NCI-H1105 treated with DMSO at 0.1 percent for 48 hours (cell line): Measurements from ENCODE around the gene NADK2.

Experiments
- DNase-seq: peaks from one replicate; lab custom pipeline; 2025; lab: John Stamatoyannopoulos, UW

NADK2 gene

DNA sequence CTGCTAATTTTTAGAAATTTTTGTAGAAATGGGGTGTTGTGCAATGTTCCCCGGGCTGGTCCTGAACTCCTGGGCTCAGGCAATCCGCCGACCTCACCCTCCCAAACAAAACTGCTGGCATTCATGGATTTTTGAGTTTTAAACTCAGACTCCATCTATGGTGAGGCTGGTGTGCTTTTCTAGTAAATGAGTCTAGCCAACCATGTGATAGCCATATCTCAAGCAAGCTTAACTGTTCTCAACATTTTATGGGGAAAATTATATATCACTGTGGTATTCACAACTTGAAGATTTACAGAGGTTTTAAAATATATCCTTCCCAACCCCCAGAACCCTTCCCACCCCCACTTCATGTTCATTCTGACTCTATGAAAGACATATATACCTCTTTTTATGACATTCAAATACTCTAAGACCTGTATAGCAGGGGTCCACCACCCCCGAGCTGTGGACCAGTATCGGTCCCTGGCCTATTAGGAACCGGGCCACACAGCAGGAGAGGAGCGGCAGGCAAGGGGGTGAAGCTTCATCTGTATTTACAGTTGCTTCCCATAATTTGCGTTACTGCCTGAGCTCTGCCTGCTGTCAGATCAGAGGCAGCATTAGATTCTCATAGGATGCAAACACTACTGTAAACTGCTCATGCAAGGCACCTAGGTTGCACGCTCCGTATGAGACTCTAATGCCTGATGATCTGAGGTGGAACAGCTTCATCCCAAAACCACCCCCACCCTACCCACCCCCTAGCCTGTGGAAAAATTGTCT is 4.5 kb upstream of the NADK2 start:
- no peak for DNase-seq

DNA sequence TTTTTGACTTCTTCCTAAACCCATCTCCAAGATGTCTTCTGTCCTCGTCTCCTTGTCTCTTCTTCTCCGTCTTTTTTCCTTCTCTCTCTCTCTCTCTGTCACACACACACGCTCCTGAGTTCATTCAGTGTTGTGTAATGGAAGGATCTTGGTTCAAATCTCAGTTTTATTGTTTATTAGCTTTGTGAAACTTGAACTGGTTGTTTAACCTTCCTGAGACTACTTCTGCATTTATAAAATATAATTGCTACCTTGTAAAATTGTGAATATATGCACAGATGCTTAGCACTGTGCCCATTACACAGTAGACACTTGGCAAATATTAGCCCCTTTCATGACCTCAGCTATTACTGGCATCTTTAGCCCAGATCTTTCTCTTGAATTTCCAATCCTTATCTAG is 2.4 kb upstream of the NADK2 start:
- no peak for DNase-seq

DNA sequence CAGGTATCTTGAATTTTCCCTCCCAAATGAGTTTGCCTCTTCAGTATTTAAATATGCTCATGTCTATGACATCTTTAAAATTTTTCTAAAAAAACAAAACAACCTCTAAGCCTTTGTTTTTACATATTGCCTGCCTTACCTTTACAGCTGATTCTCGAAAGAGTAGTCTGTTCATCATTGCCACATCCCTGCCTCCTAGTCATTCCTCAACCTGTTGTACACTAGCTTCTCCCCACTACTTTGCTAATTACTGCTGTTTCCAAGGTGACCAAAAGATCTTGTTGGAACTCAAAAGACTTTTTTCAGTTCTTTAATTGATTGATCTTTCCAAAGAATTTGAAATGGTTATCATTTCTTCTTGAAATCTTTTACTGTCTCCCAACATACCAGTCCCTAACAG is 1.9 kb upstream of the NADK2 start:
- no peak for DNase-seq

DNA sequence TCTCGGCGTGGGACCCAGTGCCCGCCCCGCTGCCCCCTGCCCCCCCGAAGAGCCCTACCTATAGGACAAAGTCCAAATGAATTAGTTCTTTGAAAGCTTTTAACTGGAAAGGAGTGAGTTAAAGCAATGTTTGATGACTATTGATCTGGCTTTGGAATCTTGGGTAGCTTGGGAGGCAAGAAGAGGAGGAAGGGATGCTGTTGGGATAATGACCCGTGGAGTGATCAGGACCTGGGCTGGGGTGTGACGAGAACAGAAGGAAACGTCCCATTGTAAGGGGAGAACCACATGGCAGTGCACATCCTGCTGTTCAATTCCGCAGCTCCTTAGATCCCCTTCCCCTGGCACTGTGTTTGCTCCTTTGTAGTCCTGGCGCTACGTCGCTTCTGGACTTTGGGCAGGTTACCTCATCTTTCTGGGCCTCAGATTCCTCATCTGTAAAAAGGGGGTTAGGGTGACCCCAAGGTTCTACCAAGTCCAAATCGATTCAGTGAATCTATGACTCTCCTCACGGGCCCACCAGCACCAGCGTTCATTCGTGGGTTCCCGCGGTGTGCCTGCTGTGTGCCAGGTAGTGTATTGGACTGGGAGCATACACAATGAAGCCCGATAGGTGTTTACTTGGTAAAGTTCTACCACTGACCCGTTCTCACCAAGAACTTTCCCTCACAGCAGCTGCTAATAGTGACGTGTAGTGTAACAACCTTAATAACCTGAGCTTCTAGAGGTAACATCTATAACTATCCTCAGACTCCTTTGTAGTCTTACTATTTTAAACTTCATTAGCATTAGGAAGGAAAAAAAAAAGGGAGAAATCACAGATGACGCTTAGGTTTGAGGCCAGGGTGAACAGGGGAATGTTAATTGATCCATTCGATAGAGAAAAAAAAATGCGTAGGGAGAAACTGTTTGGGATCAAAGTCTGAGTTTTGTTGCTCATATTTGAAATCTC is 1.1 kb upstream of the NADK2 start:
- DNase-seq = no peak

DNA sequence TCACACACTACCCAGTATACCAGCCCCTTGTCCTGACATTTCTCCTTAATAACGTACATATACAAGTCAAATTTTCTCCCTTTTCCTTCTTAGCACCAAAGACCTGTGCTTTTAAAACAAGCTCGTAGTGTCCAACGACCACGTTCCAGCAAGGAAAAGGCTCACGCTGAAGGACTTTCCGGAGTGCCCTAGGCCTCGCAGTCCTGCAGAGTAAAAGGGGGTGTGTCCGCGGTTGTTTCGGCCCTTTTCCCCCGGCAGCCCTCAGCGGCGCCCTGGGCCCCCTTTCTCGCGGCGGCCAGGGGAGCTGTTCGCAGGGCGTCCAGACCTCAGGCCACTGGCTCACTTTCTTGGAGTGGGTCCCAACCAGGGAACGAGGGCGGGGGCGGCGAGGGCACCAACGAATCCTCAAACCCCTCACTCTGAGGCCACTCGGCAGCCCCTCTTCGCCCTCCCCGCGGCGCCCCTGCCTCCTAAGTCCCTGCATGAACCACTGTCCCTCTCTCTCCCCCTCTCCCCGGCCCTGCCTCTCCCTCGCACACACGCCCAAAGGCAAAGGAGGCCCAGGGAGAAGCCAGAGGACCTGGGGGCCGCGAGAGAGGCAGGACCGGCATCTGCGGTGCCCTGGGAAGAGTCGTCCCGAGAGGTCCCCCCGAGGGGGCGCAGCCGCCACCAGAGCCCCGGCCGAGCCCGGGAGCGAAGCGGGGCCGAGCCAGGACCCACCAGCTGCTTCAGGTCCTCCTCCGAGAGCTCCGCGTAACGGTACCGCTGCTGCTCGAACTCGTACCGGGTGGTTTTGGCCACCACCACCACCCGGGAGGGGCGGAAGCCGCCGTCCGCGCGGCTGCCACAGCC is 720 bp downstream of the NADK2 start:
- DNase-seq = peak; percentile 40

DNA sequence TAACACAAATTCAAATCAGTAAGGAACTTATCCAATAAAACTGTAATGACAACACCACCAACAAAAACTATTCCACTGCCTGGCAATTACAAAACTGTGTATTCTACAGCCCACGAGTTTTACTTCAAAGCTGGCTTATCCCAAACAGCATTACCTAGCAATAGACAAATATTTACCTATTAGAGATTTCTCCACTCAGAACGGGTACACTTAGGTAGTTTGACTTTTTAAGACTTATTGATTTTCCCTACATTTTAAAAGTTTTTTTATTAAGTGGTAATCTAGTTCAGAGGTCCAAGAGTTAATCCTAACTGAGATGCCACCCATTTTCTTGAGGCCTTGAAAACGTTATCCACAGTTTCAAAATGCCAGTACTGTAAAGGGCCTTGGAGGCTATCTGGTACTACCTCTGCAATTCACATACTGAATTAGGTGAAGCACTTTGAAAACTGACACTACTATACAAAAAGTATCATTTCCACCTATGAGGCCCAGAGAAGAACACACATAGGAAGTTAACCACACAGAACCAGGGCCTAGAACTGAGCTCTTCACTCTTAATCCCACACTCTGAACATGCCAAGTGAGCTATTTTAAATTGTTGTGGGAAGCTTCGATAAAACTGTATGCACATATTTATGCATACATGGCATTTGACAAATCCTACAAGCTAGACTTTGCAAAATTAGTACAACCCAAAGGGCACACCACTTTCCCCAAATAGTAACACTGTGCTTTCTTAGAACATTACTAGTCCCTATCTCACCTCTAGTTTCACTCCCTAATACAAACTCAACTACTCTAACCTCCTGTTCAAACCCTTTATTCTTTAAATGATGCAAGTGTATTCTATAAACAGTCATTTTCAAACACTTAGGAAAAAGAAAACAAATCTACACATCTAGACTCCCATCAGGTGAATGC is 2.1 kb downstream of the NADK2 start:
- DNase-seq = no peak

DNA sequence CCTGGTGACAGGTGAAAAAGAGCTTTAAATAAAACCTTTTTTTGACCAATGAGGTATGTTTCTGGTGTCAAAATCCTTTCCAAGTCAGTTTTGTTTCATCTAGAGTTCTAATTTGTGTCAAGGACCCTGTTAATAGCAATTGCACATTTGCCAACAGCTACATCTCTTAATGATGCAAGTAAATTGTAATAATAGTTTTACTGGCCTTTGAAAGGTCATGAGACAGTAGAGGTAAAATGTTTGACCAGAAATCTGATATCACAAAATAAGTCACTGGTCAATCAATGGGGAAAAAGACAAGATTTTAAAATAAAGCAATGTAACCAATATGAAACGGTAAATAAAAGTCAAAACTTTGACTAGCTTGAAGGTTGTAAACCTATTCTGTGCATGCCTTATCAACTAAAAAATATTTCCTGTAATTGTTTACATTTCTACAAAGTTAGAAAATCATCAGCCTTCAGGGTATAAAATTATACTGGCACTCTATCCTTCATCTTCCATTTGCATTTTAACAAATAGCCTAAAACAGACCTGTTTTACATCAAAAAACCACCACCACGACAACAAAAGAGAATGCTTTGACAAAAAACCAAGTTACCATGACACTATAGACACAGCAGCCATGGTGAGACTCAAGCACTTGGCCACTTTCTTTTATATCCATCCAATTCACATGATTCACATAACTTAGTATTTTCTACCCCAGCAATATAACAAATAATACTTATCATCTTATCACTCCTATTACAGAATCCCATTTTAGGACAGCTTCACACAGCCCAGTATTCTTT is 3.0 kb downstream of the NADK2 start:
- peak; percentile 11 for DNase-seq

DNA sequence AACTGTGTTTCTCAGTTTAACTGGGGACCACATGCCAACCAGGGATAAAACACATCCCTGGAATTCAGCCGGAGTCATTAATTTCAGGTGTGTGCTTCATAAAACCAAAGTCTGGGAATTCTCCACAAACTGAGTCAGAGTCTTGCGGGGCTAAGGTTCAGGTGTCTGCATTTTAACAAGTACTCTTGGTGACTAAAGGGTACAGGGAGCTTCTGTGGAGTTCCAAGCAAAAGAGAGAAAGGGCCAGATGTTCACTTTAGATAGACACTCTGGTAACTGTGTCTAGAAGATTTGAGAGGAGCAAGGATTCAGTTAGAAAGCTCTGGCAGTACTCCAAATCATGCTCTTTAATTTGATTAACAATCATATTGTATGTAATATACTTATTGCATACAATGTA is 4.0 kb downstream of the NADK2 start:
- no peak for DNase-seq

DNA sequence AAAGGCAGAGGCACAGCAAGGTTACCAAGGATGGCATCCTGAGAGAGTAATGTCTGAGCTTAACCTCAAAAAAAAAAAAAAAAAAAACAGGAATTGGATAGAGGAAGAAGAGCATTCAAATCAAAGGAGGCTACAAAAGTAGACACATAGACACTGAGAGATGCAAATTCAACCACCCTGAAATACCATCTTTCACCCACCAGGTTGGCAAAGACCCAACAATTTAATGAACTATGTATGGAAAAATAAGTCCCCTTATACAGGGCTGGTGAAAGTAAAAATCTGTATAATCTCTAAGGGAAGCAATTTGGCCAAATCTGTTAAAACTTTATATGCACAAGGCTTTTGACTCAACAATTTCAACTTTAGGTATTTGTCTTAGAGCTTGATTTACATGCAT is 4.9 kb downstream of the NADK2 start:
- DNase-seq = no peak

DNA sequence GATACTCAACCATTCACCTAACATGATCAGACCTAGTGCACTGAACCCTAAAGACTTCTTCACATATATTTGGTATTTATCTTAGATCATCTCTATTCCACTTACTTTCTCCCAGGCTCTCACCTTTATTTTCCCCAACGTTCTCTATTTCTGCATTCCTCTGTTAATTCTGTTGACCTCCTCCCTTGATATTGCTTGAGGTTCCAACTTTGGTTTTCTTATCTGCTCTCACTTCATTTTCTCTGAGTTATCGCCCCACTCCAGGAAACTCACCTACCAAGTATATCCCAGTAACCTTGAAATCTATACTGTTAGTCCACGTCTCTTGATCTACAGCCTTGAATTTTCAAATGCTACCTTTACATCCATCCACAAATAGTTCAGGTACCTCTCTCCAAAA is 9.2 kb downstream of the NADK2 start:
- no peak for DNase-seq

DNA sequence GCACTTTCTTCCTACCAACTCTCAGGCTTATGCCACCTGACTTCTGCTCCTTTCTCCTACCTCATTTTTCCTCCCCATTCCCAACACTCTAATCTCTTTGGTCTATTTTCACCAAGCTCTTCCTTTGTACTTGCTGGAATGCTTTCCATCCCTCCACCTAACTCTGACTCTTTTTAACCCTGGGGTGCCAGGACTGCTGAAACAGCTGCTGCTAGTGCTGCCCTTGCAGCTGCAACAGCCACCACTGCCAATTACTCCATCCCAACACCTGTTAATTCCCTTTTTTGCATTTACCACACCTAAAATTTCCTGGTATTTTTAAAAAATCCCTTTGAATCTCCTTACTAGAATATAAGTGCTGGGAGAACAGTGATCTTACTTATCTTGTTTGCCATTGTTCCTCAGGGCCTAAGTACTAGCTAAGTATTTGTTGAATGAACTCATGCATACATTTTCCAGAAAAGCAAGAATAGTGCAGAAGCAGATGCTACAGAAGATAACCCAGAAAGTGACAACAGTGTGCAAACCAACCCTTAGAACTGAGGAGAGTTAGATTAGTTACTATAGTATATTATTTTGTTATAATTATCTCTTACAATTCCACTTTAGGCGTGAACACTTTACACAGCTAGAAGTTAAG is 11.5 kb downstream of the NADK2 start:
- no peak for DNase-seq

DNA sequence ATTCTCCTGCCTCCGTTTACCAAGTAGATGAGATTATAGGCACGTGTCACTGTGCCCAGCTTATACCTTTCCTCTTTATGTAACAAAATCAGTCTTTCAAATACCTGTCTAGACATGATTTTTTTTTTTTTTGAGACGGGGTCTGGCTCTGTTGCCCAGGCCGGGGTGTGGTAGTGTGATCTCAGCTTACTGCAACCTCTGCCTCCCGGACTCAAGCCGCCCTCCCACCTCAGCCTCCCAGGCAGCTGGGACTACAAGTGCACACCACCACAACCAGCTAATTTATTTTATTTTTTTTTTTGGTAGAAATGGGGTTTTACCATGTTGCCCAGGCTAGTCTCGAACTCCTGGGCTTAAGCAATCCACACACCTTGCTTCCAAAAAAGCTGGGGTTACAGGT is 13.2 kb downstream of the NADK2 start:
- no peak for DNase-seq

DNA sequence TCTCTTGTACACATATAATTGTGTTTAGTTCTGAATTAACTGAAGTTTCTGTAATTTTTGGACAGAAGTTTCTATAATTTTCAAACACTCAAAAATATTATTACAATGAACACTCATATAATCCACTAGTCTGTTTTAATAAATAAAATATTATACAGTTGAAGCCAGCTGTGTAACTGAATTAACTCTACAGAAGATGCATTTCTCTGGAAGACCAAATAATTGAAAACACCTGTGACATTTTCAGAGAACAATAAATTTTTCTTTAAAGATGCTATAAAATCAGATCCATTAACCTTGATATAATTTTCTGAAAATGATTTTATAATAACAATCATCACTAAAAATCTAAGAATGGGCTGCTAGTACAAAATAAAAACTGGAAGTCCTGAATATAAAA is 14.7 kb downstream of the NADK2 start:
- DNase-seq = no peak

DNA sequence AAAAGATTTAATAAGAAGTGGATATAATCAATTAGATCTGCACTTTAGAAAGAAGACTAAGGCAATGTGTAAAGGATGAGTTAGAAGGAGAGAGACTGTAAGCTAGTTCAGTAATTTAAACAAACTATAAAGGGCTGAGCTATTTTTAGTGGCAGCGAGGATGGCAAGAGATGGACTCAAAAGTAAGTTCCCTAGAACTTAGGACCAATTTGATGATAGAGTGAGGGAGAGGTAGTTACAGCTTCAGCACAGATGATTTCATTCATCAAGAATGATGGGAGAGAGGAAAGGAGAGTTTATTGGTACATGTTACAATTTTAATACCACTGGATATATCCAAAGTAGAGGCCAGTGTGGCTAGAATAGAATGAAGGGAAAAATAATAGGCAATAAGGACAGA is 19.1 kb downstream of the NADK2 start:
- no peak for DNase-seq

DNA sequence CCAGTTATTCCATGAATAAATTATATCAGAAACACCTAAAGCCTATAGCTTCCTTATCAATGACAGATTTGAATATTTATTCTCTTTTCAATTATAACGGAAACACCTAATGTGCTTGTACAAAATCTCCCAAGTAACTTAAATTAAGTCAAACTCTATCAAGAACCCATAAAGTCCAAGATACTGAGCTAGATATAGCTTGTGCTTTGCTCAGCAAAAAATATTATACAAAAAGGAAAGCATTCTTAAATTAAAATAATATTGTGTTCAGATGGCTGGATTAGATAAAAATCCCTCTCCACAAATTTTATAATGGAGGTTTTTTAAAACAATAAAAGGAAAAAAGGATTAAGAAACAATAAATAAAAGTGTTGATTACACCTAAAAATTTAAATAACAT is 23.7 kb downstream of the NADK2 start:
- DNase-seq = no peak

DNA sequence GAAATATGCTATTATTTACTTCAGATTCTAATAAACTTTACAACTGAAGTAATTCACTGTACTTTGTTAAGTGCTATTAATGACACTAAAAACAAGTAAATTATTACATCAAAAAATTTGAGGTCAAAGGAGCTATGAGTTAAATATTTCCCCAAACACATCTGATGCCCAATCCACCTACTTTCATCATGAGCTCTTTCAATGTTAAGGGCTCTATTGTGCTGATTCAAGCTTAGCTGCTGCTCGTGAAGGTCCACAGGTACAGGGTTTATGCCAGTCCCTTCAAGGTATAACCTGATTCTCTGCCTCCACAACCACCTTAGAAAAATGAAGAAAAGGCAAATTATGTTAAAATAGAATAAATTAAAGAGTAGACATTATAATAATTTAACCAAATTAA is 24.2 kb downstream of the NADK2 start:
- DNase-seq = no peak

DNA sequence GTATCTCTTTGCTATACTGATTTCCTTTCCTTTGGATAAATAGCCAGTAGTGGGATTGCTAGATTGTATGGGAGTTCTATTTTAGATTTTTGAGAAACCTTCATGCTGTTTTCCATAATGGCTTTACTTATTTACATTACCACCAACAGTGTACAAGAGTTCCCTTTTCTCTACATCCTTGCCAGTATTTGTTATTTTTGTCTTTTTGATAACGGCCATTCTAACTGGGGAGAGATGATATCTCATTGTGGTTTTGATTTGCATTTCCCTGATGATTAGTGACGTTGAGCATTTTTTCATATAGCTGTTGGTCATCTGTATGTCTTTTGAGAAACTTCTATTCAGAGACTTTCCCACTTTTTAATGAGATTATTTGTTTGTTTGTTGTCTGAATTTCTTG is 25.8 kb downstream of the NADK2 start:
- DNase-seq = no peak

DNA sequence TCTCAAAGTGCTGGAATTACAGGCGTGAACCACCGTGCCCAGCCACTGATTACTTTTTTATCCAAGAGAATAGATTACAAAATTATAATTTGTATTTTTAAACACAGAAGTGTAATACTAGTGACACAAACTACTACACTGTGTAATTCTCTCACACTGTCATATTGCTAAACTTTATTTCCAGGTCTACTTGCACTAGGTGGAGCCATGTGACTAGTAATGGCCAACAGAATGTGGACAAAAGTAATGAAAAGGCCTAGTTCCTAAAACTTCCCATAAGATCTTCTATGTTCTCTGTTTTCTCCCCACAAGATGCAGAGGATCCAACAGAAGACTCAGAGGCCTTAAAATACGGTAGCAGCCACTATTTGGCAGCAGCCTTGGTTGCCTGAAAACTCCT is 27.3 kb downstream of the NADK2 start:
- DNase-seq = no peak

DNA sequence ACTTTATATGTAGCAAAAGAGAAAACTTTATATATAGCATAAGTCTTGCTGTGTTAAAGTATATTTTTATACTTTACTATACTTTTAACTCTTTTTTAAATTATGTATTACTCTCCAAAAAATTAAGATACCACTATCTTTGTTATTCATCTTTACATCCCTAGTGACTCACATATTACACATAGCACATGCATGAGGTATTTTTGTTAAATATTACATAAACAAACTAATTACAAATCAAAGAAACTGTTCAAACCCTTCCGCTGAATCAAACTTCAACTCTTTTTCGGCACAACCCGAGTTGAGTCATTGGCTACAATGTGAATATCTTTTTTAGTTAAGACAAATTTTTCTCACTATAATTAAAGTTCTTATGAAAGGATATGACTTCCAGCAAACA is 32.1 kb downstream of the NADK2 start:
- no peak for DNase-seq

DNA sequence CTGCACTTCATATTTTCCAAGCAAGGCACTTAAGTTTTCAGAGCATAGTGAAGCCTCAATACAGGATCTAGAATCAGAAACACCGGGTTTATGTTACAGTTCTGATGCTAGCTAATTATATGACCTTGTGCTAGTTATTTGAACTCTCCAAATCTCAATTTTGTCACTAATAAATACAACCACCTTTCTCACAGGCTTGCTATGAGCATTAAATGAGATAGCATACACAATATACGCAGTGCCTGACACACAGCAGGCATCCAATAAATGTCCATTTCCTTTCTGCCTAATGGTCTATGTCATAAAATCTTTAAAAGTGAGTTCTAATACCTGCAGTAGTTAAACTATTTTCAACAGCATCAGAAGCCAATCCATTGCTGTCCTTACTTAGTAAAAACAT is 32.9 kb downstream of the NADK2 start:
- no peak for DNase-seq
